ENCODE measurements around the gene EXOC3L4.

GRCh38 chr14:103151270-103151945 lies 56.9 kb downstream of the EXOC3L4 start:
- TF ChIP-seq CTCF (IDR thresholded peaks at IDR 0.05), result no peak
- TF ChIP-seq POLR2A (IDR thresholded peaks at IDR 0.05), result no peak

Data from lower leg skin (tissue), 3 donors.